Measurements from ENCODE around the gene GEMIN5.
"Not testable (repeated sequence)": the region's sequence is repeated elsewhere in the genome, so short reads cannot be mapped to it uniquely, and the experiment has no call there.

Gene GEMIN5

DNA sequence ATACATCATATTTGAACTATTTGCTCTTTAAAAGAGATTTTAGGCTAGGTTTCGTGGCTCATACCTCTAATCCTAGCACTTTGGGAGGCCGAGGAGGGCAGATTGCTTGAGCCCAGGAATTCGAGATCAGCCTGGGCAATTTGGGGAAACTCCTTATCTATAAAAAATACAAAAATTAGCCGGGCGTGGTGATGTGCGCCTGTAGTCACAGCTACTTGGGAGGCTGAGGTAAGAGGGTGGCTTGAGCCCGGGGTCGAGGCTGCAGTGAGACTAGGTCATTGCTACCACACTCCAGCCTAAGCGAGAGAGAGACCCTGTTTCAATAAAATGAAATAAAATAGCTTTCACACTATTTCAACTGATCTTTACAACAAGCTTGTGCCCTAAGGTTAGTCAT, 2.4 kb upstream of the GEMIN5 start:
- no peak for DNase-seq

DNA sequence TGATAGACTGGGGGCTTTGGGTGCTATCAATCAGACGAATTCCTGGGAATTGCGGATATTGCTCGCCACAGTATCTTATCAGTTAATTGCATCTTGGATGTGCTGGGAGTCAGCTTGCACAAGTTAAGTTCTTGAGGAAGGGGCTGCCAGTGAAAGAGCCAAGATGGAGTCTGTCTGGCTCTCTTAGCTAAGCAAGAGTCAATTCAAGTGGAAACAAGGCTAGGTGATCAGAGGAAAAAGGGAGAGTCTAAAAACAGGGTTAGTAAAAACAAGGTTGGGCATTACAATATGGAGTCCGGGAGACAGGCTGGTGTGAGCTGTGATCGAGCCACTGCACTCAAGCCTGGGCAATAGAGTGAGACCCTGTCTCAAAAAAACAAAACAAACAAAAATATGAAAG, 1.4 kb upstream of the GEMIN5 start:
- DNase-seq: not testable (repeated sequence)

DNA sequence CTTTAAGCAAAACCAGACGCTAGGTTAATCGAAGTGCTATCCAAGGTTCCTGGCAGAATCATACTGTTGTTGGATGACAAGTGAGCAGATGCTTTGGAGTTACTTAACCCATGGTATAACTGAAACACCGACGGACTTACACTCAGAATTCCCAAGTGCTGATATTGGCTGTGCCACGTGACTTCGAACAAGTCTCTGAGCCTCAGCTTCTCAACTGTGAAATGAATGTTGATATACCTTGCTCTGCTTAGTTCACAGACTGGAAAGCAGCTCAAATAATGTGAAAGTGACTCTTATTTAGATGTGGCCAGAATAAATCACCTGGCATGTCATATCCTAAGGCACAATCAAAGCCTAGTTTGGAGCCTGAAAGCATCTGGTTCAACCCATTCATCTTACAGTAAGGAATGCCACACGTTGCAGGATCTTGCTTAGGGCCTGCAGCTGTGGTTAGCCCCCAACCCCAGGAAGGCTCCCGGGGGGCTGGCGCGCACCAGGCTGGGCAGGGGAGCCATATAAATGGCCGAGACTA, 759 bp downstream of the GEMIN5 start:
- no peak for DNase-seq

DNA sequence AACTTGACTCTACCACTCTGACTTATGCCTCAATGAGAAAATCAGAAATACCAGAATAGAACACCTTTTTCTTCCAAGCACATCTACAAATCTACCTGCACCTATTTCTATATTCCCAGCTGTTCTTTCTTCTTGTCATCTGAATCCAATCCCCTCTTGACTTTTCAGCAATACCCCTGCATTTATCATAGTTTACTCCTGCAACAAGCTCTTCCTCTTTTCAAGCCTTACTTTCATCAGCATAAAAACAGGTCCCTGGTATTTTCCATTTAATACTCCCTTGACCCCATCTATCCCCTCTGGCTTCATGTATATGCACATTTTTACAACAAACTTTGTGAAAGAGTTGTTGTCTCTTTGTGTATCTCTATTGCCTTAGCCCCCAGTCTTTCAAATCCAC, 3.1 kb downstream of the GEMIN5 start:
- DNase-seq: no peak

DNA sequence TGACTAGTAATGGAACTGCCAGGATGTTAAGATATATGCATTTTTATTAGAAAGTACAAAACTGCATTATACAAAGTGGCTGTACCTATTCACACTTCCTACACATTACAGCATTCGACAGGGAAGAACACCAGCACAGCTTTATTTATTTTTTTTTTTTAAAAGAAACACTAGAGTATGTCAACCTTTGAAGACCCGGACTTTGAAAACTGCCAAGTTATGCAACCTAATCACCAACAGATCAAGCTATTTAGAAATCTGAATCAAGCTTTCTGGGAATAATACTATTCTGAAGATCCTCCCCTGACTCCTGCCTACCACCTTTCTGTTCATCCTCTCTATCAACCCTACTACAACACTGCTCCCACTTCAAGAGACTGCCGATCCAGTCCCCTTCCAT, 4.5 kb downstream of the GEMIN5 start:
- DNase-seq: no peak

DNA sequence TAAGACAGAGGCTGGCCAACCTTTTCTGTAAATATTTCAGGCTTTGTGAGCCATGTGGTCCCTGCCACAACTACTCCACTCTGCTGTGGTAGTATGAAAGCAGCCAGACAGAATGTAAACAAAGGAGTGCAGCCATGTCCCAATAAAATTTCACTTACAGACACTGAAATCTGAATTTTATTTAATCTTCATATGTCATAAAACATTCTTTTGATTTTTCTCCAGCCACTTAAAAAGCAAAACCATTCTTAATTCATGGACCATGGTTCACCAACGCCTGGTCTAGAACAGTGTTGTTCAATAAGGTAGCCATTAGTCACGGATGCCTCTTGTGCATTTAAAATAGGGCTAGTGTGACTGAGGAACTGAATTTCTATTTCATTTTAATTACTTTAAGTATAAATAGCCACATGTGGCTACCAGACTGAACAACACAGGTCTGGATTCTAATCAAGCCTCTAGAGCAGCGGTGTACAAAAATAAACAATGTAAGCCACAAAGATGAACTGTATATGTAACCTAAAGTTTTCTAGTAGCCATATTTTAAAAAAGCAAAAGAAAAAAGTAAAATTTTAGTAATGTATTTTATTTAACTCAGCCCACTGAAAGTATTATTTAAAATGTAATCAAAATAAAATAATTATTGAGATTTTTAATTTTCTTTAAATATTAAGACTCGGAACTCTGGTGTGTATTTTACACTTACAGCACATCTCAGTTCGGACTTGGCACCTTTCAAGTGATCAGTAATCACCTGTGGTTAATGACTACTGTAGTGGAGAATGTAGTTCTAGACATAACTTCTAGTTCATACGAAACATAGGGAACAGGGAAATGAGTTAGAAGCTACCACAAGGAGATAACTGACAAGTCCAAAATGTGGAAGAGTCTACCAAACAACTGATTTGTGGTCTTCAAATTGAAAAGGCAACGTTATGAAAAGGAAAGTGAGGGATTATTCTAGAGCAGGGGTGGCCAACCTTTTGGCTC, 14.3 kb downstream of the GEMIN5 start:
- no peak for DNase-seq

DNA sequence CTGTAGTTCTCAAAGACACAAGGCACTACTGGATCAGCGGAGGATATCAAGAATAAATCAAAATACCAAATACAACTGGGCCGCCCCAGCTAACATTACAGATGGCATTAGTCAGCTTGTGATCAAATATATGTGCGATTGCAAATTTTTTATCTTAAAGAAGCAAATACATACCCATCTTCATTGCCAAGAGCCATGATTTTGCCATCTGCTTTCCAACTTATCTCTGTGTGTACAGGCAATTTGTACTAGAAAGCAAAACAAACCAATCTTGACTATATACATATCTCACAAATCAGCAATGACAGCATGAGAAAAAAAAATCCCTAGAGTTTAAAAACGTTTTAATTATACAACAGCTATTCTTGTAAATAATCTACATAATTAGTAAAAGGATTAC, 20.3 kb downstream of the GEMIN5 start:
- DNase-seq: no peak

DNA sequence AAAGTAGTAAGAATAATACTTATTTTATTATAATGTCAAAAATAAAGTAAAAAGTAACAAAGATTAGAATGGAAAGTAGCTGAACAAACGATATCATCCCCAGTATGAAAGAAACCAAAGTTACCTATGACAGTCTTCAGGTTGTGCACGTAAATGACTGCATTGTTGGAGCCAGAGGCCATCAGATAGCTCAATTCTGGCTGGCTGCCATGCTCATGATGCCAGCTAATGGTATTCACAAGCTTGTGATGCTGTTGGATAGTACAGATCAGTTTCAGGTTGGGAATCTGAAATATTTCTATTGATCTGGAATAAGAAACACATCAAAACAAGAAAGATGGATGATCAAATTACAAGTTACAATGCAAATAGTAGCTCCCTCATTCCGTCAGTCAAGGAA, 21.1 kb downstream of the GEMIN5 start:
- no peak for DNase-seq

DNA sequence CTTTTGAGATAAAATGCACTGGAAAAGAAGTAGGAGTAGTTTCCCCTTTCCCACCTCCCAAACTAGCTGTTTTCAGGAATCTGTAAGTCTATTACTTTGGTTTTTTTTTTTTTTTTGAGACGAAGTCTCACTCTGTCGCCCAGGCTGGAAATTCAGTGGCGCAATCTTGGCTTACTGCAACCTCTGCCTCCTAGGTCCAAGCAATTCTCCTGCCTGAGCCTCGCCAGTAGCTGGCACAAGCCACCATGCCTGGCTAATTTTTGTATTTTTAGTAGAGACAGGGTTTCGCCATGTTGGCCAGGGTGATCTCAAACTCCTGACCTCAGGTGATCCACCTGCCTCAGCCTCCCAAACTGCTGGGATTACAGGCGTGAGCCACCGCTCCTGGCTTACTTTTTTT, 32.4 kb downstream of the GEMIN5 start:
- DNase-seq: not testable (repeated sequence)

DNA sequence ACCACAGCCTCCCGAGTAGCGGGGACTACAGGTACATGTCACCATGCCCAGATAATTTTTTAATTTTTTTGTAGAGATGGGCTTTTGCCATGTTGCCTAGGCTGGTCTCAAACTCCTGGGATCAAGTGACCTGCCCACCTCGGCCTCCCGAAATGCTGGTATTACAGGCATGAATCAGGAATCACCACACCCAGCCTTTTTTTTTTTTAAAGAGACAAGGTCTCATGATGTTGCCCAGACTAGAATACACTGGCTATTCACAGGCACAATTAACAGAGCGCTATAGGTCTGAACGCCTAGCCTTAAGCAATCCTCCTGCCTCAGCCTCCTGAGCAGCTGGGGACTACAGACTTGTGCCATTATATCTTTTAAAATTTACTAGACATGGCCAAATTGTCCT, 36.1 kb downstream of the GEMIN5 start:
- DNase-seq: no peak

DNA sequence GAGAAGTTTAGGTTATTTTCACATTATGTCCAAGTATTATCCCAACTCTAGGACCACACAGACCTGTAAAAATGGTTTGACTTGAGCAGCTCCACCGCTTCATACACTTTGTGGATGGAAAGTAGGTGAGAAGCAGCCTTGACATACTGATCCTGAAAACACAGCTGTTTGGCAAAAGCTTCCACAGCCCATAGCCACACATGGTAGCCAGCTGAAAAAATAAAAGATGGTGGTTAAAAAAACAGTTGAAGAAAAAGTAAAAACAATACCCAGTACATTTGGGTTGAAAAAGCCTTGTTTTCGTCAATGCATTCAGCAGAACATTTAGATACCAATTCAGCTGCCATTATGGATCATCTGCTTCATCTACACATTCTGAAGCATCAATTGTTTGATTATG, 36.7 kb downstream of the GEMIN5 start:
- DNase-seq: no peak

DNA sequence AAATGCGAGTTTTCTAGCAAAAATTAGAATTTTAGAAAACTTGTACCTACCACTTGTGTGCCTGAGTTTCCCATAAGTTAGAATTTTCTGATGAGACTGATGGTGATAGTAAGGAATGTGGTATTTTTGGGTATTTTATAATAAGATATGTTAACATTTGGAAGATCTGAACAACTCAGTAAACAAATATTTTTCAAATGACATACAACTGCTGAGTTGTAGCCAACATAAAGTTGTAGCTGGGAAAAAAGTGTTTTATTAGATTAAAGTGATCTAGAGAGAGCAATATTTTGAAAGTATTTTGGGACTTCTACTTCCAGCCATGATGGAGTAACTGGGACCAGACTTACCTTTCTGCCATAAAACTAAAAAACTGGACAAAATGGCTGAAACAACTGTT, 37.9 kb downstream of the GEMIN5 start:
- DNase-seq: no peak

DNA sequence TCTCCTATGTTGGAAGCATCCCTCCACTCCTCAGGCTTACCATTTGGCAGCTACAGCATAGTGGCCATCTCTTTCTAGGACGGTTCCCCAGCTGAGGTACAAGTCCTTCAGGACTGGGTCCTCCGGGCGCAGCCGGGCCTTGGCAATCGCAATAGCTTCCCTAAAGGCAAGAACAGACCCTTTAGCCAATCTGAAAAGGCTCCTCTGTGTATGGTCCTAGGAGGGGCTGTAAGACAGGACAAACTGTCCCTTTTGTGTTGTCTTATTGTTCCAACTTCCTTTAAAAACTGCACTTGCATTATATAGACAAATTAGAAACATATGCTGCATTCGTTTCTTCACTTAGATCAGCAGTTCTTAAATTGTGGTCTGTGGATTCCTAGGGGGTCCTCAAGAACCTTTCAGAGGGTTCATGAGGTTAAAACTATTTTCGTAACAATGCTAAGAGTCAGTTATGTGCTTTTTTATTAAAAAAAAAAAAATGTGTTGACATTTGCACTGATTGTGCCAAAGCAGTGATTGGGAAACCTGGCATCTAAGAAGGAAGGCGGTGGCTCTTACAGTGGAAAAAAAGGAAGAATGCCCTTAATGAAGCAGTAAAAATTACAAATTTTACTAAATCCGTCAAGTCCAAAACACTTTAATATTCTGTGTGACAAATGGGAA, 38.7 kb downstream of the GEMIN5 start:
- DNase-seq: no peak

DNA sequence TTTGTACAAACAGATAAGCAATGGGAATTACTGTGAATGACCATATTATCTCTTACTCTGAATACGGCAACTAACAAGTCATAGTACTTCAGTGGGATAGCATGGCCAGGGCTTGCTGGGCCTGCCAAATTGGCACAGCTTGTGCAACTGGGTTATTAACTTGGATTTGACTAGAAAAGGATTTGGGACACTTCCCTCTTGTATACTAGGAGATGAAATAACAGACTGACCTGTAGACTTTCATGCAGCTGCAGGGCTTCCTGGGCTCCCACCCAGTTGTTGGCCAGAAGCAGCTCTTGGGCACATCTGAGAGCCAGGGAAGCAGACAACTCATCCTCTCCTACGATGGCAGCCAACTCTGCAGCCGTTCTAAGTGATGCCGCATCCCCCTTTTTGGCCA, 39.8 kb downstream of the GEMIN5 start:
- DNase-seq: no peak

DNA sequence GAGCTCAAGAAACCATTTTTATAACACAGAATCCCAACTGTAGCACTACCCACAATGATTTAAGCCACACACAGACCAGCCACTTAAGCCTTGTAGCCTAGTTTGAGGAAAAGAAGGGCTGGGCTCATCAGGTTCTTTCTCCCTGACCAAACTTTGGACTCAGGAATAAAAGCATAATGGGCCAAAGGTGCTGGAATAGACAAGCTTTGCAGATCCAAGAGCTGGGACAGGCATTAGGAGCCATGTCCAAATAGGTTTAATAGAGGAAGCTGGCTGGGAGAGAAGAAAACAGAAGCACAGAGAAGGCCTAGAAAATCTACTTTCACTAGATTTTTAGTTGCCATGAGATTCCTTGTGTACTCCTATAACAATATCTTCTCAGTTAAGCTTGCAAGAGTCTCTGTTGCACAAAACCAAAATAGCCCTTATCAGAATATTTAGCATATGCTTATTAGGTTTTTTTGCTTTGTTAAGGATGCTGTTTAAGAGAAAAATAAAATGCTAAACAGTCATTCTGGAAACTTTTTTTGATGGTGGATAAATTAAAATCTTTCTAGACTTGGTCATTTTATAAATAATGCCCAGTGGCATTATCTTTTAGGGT, 41.3 kb downstream of the GEMIN5 start:
- DNase-seq: no peak

DNA sequence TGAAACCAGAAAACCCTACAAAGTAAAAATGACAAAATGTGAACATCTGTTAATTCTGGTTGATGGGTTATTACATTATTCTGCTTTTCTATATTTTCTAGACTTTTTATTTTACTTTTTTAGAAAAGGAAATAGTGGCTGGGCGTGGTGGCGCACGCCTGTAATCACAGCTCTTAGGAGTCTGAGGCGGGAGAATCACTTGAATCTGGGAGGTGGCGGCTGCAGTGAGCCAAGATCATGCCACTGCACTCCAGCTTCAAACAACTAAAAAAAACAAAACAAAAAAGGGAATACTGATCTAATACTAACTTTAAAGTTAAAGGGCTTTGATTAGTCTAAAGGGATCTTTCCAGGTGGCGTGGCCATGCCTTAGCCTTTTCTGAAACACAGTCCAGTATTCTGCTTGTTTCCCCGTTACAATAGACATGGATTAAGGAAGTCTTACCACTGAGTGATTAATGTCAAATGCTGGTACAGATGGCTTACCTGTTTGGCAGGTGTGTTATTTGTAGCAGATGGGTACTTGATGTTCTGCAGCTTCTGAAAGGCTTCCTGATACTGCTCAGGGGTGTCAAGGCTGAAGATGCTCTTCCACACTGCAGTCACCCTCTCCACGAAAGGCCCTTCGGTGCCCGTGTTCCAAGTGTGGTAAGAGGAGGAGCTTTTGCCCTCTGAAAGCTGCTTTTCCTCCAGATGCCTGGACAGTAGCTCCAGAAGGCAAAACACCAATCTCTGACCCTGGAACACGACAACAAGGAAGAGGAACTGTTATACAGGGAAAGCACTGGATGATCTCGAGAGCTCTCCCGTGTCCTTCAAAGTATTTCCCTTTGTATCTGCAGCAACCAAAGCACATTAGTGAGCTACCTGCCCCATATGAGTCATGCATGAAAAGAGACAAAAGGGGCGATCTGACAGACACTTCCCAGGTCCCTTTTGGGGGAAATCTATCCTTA, 42.1 kb downstream of the GEMIN5 start:
- DNase-seq: no peak

DNA sequence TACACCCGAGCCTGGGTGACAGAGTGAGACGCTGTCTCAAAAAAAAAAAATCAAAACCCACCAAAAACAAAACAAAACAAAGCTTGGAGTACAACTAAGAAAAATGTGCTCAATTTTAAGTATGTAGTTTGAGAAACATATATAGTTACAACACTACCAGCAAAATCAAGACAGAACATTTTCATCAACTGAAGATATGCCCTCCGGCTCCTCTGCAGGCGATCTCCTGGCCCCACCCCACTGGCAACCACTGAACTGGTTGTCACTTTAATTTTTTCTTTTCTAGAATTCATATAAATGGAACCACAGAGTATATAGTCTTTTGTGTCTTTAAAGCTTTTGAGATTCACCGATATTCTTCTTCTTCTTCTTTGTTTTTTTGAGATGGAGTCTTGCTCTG, 44.6 kb downstream of the GEMIN5 start:
- DNase-seq: no peak

DNA sequence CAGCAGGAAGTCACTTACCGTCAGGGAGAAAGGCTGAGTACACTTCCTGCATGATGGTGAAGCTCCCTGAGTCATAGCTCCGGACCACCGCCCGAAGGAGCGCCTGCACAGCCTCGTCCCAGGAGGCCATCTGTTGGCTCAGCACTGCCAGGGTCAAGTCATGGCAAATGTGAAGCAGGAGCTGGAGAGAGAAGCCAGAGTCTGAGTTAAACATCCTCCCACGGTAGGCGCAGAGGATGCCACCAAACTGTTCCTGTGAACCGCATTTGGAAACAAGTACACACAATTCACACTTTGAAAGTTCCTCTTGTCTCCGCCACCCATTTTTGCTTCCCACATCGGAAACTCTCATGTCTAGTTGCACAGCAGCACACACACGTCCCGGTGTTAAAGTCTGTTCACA, 45.6 kb downstream of the GEMIN5 start:
- DNase-seq: no peak

DNA sequence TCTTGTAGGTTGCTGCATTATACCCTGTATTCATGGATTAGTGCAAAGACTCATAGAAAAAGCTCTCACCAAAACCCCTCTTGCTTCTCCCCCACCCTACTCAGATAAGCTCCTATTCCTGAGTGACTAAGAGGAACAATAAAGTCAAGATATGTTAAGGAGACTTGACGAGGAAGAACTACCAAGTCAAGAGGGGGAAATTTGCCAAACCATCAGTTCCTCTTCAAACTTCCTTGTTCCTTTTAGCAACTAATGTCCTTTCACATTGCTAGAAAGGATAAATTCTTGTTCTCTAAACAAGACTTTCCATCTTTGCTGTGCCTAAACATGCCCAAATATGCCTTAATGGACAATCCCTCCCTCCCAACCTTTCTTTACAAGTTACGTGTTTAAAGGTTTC, 52.6 kb downstream of the GEMIN5 start:
- DNase-seq: no peak

DNA sequence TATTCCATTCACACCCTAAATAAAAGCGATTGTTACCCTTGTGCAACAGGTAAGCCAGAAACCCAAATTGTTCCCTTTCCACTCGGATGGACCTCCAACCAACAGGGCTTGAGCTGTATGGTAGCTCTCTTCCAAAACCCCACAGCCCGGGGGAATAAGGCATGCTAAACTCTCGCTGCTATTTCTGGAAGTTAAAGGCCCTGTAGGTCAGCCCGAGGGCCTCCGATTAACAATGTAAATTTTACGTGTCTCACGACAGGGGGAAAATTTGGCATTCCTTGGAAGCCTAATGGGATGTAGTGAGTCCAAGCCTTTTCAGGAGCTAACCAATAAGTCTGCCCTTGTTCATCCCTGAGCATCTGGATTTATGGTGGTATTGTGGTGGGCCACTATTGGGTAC, 53.6 kb downstream of the GEMIN5 start:
- no peak for DNase-seq

DNA sequence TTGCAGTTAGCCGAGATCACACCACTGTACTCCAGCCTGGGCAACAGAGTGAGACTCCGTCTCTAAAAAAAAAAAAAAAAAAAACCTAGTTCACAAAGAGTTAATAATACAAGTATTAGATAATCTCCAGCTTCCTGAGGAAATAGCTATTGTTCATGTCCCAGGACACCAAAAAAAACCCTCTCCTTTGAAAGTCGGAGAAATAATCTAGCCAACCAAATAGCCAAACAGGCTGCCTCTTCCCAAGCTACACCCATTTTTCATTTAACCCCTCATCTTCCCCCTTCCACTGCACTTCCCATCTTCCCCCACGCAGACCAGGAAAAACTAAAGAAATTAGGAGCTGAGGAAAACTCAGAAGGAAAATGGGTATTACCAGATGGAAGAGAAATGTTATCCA, 56.0 kb downstream of the GEMIN5 start:
- no peak for DNase-seq

DNA sequence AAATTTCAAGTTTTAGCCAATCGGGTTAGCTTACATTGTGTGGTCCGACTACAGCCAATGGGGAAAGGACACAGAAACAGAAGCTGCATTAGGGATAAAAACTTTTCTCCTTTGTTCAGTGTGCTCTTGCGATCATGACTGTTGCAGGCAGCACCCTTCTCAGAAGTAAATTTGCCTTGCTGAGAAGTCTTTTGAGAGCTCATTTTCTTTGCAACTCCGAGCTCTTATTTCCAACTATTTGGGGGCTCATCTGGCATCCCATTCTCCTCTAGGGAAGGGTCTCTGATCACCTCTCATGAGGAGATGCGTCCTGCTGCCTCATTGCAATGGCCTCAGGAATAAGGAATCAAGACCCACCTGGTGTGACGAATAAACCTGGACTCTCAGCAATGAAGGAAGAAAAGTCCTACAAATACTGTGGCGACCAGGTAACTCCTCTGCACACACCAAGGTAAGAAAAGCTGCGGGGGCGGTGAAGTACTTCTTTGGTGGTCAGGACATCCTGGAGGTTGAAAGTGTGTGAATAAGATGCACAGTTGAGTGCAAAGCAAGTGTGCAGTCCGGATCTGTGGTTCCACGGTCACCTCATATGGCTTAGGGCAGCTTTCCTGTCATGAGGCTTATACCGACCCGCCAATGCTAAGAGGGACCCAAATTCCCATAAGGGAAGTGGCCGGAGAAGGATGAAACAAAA, 59.2 kb downstream of the GEMIN5 start:
- no peak for DNase-seq

Measured in activated T-cell treated with anti-CD3 and anti-CD28 coated beads for 4 hours (primary cell).